Mucosa of stomach (tissue), 1 donor: ENCODE results near the gene KRTAP5-3.

ENCODE experiments used
- H3K27me3 ChIP-seq: one replicate; pipeline ENCODE4 v1.7.0; 2013; ENCODE audit warnings: mild to moderate bottlenecking, low read length; ENCODE audit not compliant: control insufficient read depth, insufficient read depth
- H3K36me3 ChIP-seq: one replicate; pipeline ENCODE4 v1.7.0; 2013; ENCODE audit warnings: low read length; ENCODE audit not compliant: control insufficient read depth, insufficient read depth
- H3K4me1 ChIP-seq: one replicate; pipeline ENCODE4 v1.7.0; 2013; ENCODE audit warnings: mild to moderate bottlenecking, low read length; ENCODE audit not compliant: control insufficient read depth, insufficient read depth
- H3K4me3 ChIP-seq: one replicate; pipeline ENCODE4 v1.7.0; 2013; ENCODE audit warnings: low read length
- H3K9ac ChIP-seq: one replicate; pipeline ENCODE4 v1.7.0; 2013; ENCODE audit warnings: mild to moderate bottlenecking, low read length, moderate library complexity
- H3K9me3 ChIP-seq: one replicate; pipeline ENCODE4 v1.7.0; 2013; ENCODE audit warnings: mild to moderate bottlenecking, low read length, moderate library complexity; ENCODE audit not compliant: control insufficient read depth
- donor health status: Pancreatic carcinoma.

Gene KRTAP5-3

GRCh38 chr11:1570531-1570895, 37.8 kb downstream of the KRTAP5-3 start:
- H3K4me1 ChIP-seq = peaks cover 57% of the 10 kb centered on the region
- no peaks in the 10 kb centered on the region for H3K9me3 ChIP-seq
- H3K4me3 ChIP-seq = no peak overlapping the region
- H3K36me3 ChIP-seq = no peaks in the 10 kb centered on the region
- H3K27me3 ChIP-seq = no peaks in the 10 kb centered on the region
- H3K9ac ChIP-seq = peak overlapping the region; percentile 72

DNA sequence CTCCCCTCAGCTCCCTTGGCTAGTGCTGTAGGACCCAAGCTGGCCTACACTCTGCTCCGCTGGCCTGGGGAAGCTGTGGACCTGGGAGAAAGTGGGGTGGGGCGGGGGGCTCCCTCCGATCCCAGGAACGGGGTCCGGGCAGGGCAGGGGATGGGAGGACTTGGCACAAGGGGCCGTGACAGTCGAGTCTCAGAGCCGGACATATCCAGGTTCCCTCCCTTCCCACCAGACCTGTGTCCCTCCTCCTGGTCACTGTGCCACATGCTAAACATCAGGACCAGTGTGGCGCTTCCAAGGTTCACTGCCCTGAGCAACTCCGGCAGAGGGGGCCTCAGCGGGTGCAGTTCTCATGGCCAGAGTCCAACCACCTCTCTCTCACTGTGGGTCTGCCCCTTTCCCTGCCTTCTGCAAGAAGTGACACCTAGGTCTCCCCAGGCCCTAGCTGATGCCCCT, 38.2 kb downstream of the KRTAP5-3 start:
- Histone ChIP-seq H3K27me3 (no peaks in the 10 kb centered on the region), H3K4me1 (peaks cover 60% of the 10 kb centered on the region), H3K4me3 (no peak overlapping the region), H3K36me3 (no peaks in the 10 kb centered on the region), H3K9ac (no peak overlapping the region), H3K9me3 (no peaks in the 10 kb centered on the region)

GRCh38 chr11:1569251-1569780, 38.9 kb downstream of the KRTAP5-3 start:
- Histone ChIP-seq H3K9ac (peak overlapping the region; percentile 47), H3K4me1 (peaks cover 67% of the 10 kb centered on the region), H3K4me3 (no peak overlapping the region), H3K36me3 (no peaks in the 10 kb centered on the region), H3K9me3 (no peaks in the 10 kb centered on the region), H3K27me3 (no peaks in the 10 kb centered on the region)

GRCh38 chr11:1568441-1568911, 39.8 kb downstream of the KRTAP5-3 start:
- peak overlapping the region; percentile 47 for H3K9ac ChIP-seq

GRCh38 chr11:1567721-1568100, 40.6 kb downstream of the KRTAP5-3 start:
- Histone ChIP-seq H3K27me3 (no peaks in the 10 kb centered on the region), H3K36me3 (peaks cover 3% of the 10 kb centered on the region), H3K4me3 (no peak overlapping the region), H3K4me1 (peaks cover 56% of the 10 kb centered on the region), H3K9ac (no peak overlapping the region), H3K9me3 (no peaks in the 10 kb centered on the region)

More at GRCh38 chr11:1568441-1568911, 39.8 kb downstream of the KRTAP5-3 start:
- Histone ChIP-seq H3K4me1 (peaks cover 62% of the 10 kb centered on the region), H3K9me3 (no peaks in the 10 kb centered on the region), H3K4me3 (no peak overlapping the region), H3K36me3 (peaks cover under 1% of the 10 kb centered on the region), H3K27me3 (no peaks in the 10 kb centered on the region)

DNA sequence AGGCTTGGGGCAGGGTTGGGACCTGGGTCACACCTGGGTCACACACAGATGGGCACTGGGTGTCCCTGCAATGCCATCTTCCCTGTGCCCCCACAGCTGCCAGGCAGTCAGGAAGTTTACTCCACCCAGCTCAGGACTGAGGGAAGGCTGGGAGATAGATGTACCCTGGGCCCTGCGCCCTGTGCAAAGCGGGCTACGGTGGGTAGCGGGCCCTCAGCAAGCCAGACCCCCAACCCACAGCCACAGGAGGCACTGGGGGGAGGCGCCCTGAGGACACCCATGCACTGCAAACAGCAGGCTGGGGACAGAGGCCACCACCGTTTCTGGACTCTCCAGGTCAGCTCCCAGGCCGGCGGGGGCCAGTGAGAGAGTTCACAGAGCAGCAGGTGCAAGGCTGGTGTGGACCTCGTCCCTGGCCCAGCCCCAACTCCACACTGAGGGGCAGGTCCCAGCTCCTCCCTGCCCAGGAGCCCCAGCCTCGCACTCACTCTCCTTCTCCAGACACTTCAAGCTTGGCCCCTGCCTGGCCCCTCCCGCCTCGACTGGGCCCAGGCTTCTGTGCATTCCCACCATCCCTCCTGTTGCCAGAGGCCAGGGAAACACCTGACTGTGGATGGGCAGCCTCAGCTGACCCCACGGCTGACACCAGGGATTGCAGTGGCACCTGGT, 41.1 kb downstream of the KRTAP5-3 start:
- H3K27me3 ChIP-seq = no peaks in the 10 kb centered on the region

GRCh38 chr11:1566381-1567051, 41.7 kb downstream of the KRTAP5-3 start:
- Histone ChIP-seq H3K4me1 (peaks cover 60% of the 10 kb centered on the region), H3K4me3 (no peak overlapping the region), H3K27me3 (no peaks in the 10 kb centered on the region), H3K9ac (no peak overlapping the region), H3K9me3 (no peaks in the 10 kb centered on the region), H3K36me3 (peaks cover 3% of the 10 kb centered on the region)

More for the DNA sequence above, 41.1 kb downstream of the KRTAP5-3 start:
- H3K9me3 ChIP-seq = no peaks in the 10 kb centered on the region
- H3K4me3 ChIP-seq = no peak overlapping the region
- H3K4me1 ChIP-seq = peaks cover 56% of the 10 kb centered on the region
- H3K9ac ChIP-seq = no peak overlapping the region
- H3K36me3 ChIP-seq = peaks cover 3% of the 10 kb centered on the region

GRCh38 chr11:1565904-1566247, 42.4 kb downstream of the KRTAP5-3 start:
- no peak overlapping the region for H3K4me3 ChIP-seq
- no peak overlapping the region for H3K9ac ChIP-seq
- H3K9me3 ChIP-seq = no peaks in the 10 kb centered on the region
- no peaks in the 10 kb centered on the region for H3K27me3 ChIP-seq
- H3K36me3 ChIP-seq = peaks cover 3% of the 10 kb centered on the region
- H3K4me1 ChIP-seq = peaks cover 55% of the 10 kb centered on the region

DNA sequence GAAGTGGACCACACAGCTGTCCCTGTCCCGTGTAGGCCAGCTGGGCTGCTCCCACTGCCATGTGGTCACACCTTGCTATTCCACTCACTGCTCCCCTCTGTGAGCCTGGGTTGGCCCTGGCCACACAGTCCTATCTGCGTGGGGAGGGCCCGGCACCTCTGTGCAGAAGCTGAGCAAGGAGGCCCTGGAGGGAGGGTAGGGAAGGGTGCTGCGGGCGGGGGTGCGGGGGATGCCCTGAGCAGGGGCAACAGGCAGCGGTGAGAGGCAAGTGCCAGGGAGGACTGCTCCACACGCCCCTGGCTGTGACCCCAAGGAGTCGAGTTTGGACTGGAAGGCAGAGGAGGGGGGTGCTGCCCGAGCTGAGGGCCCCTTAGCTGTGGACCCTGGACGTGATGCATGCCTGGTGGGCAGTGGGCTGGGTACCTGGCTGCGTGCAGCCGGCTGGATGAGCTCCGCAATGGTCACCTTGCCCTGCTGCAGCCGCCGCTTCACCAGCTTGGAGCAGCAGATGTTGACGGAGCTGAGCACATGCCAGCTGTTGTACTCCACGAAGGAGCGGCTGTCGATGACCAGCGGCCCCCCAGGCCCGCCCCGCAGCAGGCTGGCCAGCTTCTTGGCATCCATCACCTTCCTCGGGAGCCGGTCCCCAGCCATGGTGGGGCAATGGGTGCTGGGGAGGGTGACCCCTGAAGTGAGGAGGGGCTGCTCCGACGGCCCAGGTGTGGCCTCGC, 42.9 kb downstream of the KRTAP5-3 start:
- peaks cover 3% of the 10 kb centered on the region for H3K36me3 ChIP-seq
- H3K9ac ChIP-seq = peak overlapping the region; percentile 53
- H3K9me3 ChIP-seq = no peaks in the 10 kb centered on the region
- H3K4me1 ChIP-seq = peaks cover 50% of the 10 kb centered on the region
- no peak overlapping the region for H3K4me3 ChIP-seq
- H3K27me3 ChIP-seq = no peaks in the 10 kb centered on the region

DNA sequence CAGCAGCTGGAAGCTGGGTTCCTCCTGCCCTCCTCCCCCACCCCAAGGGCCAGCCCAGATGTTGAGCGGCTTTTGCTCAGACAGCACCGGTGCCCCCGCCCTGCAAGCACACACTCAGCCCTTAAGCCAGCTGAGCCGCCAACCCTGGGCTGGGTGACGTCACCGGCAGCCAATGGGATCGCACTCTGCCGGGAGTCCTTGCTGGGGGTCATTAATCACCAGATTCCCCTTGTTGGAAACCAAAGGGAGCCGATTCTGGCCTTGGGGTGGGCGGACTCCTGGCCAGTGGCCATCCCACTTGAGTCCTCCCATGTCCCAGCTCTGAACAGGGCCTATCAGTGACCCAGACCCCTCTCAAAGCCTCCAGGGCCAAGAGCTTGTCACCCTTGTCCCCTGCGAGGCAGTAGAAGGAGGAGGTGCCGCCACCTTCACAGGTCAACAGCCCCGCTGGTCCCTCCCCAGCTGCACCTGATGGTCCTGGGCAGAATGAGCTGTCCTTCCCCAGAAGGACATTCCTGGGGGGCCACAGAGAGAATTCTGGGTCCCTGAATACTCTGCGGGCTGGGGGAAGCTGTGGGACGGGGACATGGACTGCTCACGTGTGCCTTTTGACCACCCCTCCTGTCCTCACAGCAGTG, 43.6 kb downstream of the KRTAP5-3 start:
- Histone ChIP-seq H3K4me3 (no peak overlapping the region), H3K36me3 (peaks cover 3% of the 10 kb centered on the region), H3K9ac (peak overlapping the region; percentile 53), H3K4me1 (peaks cover 47% of the 10 kb centered on the region), H3K9me3 (no peaks in the 10 kb centered on the region), H3K27me3 (no peaks in the 10 kb centered on the region)

GRCh38 chr11:1563697-1564534, 44.3 kb downstream of the KRTAP5-3 start:
- Histone ChIP-seq H3K27me3 (no peaks in the 10 kb centered on the region), H3K4me3 (no peak overlapping the region), H3K36me3 (peaks cover 3% of the 10 kb centered on the region), H3K9ac (no peak overlapping the region), H3K4me1 (peaks cover 47% of the 10 kb centered on the region), H3K9me3 (no peaks in the 10 kb centered on the region)
